ENCODE data around the gene IGFBPL1. TPM values are rescaled to one million over a fixed set of nuclear protein-coding genes. Genes with fewer than 3 reads are reported as not detected.

The IGFBPL1 gene
- total and polyA plus RNA-seq, 2 of the 8 experiments (the other 6 are each of a cell fraction or from before 2014, with no cell fraction given): 31.3 to 33.8 TPM

- TF ChIP-seq, protein P1, sequence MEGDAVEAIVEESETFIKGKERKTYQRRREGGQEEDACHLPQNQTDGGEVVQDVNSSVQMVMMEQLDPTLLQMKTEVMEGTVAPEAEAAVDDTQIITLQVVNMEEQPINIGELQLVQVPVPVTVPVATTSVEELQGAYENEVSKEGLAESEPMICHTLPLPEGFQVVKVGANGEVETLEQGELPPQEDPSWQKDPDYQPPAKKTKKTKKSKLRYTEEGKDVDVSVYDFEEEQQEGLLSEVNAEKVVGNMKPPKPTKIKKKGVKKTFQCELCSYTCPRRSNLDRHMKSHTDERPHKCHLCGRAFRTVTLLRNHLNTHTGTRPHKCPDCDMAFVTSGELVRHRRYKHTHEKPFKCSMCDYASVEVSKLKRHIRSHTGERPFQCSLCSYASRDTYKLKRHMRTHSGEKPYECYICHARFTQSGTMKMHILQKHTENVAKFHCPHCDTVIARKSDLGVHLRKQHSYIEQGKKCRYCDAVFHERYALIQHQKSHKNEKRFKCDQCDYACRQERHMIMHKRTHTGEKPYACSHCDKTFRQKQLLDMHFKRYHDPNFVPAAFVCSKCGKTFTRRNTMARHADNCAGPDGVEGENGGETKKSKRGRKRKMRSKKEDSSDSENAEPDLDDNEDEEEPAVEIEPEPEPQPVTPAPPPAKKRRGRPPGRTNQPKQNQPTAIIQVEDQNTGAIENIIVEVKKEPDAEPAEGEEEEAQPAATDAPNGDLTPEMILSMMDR (IDR thresholded peaks at IDR 0.05; ENCODE audit: control extremely low read depth in 1 of 3, insufficient read depth in 1 of 3, low read depth in 1 of 3, low read length in 3 of 3): peak; percentile 16 to 47 (median 37); a peak in 3 of 4 replicates
- TF ChIP-seq FOSL1 (IDR thresholded peaks at IDR 0.05; ENCODE audit: insufficient read depth, low read depth, low read length) (no peak), TEAD4 (IDR thresholded peaks at IDR 0.05; ENCODE audit: low read depth, low read length) (no peak), SUZ12 (IDR thresholded peaks at IDR 0.05; ENCODE audit: low read length) (0 out of 2 replicates have a peak, but pooled peaks have one; percentile 31), BACH1 (IDR thresholded peaks at IDR 0.05; ENCODE audit: low read length) (peak; percentile 69), PHF8 (conservative IDR thresholded peaks at IDR 0.05; ENCODE audit: low read depth, low read length) (peak; percentile 90), CBX8 (IDR thresholded peaks at IDR 0.05; ENCODE audit: borderline replicate concordance, low read depth, low read length) (no peak), POLR2A (IDR thresholded peaks at IDR 0.05; ENCODE audit: control extremely low read depth in 1 of 2, low read depth in 2 of 2, low read length in 2 of 2) (peak; percentile 57 to 94), ZNF274 (IDR thresholded peaks at IDR 0.05; ENCODE audit: borderline replicate concordance, extremely low read depth, low read length) (no peak), KDM1A (IDR thresholded peaks at IDR 0.05; ENCODE audit: borderline replicate concordance, low read length) (peak; percentile 92), BRCA1 (IDR thresholded peaks at IDR 0.05; ENCODE audit: low read depth, low read length) (no peak), JUN (IDR thresholded peaks at IDR 0.05; ENCODE audit: low read depth, low read length) (no peak), TAF1 (IDR thresholded peaks at IDR 0.05; ENCODE audit: low read depth, low read length) (peak; percentile 77), CHD2 (IDR thresholded peaks at IDR 0.05; ENCODE audit: low read length) (no peak), RFX5 (IDR thresholded peaks at IDR 0.05; ENCODE audit: borderline replicate concordance, low read depth, low read length) (no peak), SRF (IDR thresholded peaks at IDR 0.05; ENCODE audit: low read depth, low read length) (no peak), GABPA (IDR thresholded peaks at IDR 0.05; ENCODE audit: borderline replicate concordance, insufficient read depth, low read length) (no peak), SIN3A (conservative IDR thresholded peaks at IDR 0.05 in 1 of 2, IDR thresholded peaks at IDR 0.05 in 1 of 2; ENCODE audit: low read depth in 1 of 2, low read length in 2 of 2) (peak in 1 of 2 experiments; percentile 31; a peak in 1 of 4 replicates), BCL11A (IDR thresholded peaks at IDR 0.05; ENCODE audit: low read depth in 2 of 2, low read length in 2 of 2) (no peak)
- TF ChIP-seq, protein P2, sequence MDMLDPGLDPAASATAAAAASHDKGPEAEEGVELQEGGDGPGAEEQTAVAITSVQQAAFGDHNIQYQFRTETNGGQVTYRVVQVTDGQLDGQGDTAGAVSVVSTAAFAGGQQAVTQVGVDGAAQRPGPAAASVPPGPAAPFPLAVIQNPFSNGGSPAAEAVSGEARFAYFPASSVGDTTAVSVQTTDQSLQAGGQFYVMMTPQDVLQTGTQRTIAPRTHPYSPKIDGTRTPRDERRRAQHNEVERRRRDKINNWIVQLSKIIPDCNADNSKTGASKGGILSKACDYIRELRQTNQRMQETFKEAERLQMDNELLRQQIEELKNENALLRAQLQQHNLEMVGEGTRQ (IDR thresholded peaks at IDR 0.05; ENCODE audit: low read length): no peak
Observed at GRCh38 chr9:38392235-38393127, 31.8 kb downstream of the IGFBPL1 start, which contains the start of gene ALDH1B1 (continued).

All from H1 (cell line).